Keratinocyte (primary cell): ENCODE measurements around the gene C7. TPM values are rescaled to one million over a fixed set of nuclear protein-coding genes. Genes with fewer than 3 reads are reported as not detected.

Experiments used
- DNase-seq: peaks from one replicate; pipeline ENCODE4 v3.0.0-alpha.2; 2011; ENCODE audit warnings: low read depth, missing footprints, low spot score
- FAIRE-seq: peaks from 2 replicates; lab custom pipeline; 2011; peaks lifted over from hg19 to GRCh38; lab: Jason Lieb, UNC
- H2AFZ ChIP-seq: 2 replicates; pipeline ENCODE4 v1.6.0; 2012; ENCODE audit warnings: low read length, control low read depth, inconsistent platforms; ENCODE audit not compliant: control insufficient read depth
- H3K27ac ChIP-seq: 2 replicates; pipeline ENCODE4 v1.5.1; 2011; ENCODE audit warnings: low read length; ENCODE audit not compliant: control insufficient read depth, insufficient read depth
- H3K27me3 ChIP-seq: 3 replicates; pipeline ENCODE4 v1.6.0; 2011; ENCODE audit warnings: low read length; ENCODE audit not compliant: control insufficient read depth, insufficient read depth; ENCODE audit errors: extremely low read depth
- H3K36me3 ChIP-seq, 2 experiments: 2 replicates in 1 of 2; 3 replicates in 1 of 2; pipeline ENCODE4 v1.5.1; 2011; ENCODE audit warnings: low read length in 2 of 2, mild to moderate bottlenecking in 1 of 2; ENCODE audit not compliant: control insufficient read depth in 2 of 2, insufficient read depth in 2 of 2; ENCODE audit errors: extremely low read depth in 1 of 2
- H3K4me1 ChIP-seq: 3 replicates; pipeline ENCODE4 v1.5.1; 2011; ENCODE audit warnings: low read length; ENCODE audit not compliant: control insufficient read depth, insufficient read depth; ENCODE audit errors: extremely low read depth
- H3K4me2 ChIP-seq: 3 replicates; pipeline ENCODE4 v1.6.0; 2011; ENCODE audit warnings: low read depth, low read length; ENCODE audit not compliant: control insufficient read depth, insufficient read depth; ENCODE audit errors: extremely low read depth
- H3K4me3 ChIP-seq, 3 experiments: fragments of 200-600 bp in 1 of 3; sonication (generic) in 1 of 3; 2 replicates in 2 of 3; 3 replicates in 1 of 3; pipeline ENCODE4 v1.5.1; 2011 to 2016; ENCODE audit warnings: low read length in 3 of 3, mild to moderate bottlenecking in 3 of 3, control low read depth in 2 of 3, inconsistent platforms in 1 of 3, low read depth in 1 of 3, mixed read lengths in 1 of 3, mixed run types in 1 of 3, moderate library complexity in 1 of 3; ENCODE audit not compliant: control insufficient read depth in 2 of 3, insufficient read depth in 2 of 3; ENCODE audit errors: extremely low read depth in 1 of 3
- H3K79me2 ChIP-seq: 2 replicates; pipeline ENCODE4 v1.6.0; 2012; ENCODE audit warnings: low read length; ENCODE audit not compliant: control insufficient read depth, insufficient read depth
- H3K9ac ChIP-seq: 3 replicates; pipeline ENCODE4 v1.6.0; 2011; ENCODE audit warnings: low read length; ENCODE audit not compliant: control insufficient read depth, insufficient read depth; ENCODE audit errors: extremely low read depth
- H3K9me1 ChIP-seq: 3 replicates; pipeline ENCODE4 v1.6.0; 2011; ENCODE audit warnings: low read length; ENCODE audit not compliant: control insufficient read depth, insufficient read depth; ENCODE audit errors: extremely low read depth
- H3K9me3 ChIP-seq: 2 replicates; pipeline ENCODE4 v1.5.1; 2012; ENCODE audit warnings: low read depth, low read length; ENCODE audit not compliant: control insufficient read depth
- H4K20me1 ChIP-seq: 3 replicates; pipeline ENCODE4 v1.6.0; 2011; ENCODE audit warnings: low read length; ENCODE audit not compliant: control insufficient read depth, insufficient read depth; ENCODE audit errors: extremely low read depth
- CTCF ChIP-seq, 3 experiments: IDR thresholded peaks in 1 of 3; conservative IDR thresholded peaks in 1 of 3; optimal IDR thresholded peaks in 1 of 3; 2 replicates in 2 of 3; 3 replicates in 1 of 3; pipeline versions ENCODE3 to v1.5.1; 2011; ENCODE audit warnings: low read length in 3 of 3, mild to moderate bottlenecking in 3 of 3, moderate library complexity in 2 of 3, control low read depth in 1 of 3, inconsistent platforms in 1 of 3; ENCODE audit not compliant: insufficient read depth in 2 of 3; ENCODE audit errors: extremely low read depth in 1 of 3
- EZH2 ChIP-seq: IDR thresholded peaks from one replicate; pipeline ENCODE4 v1.6.1; 2012; ENCODE audit warnings: inconsistent platforms, mild to moderate bottlenecking, low read length, moderate library complexity
- dilution Hi-C: fragments of 300-500 bp; cut with MboI; formaldehyde crosslinking; loops from one replicate; pipeline ENCODE4 v1.7.0; 2020; ENCODE audit warnings: low sequenced_read_pairs; ENCODE audit not compliant: extremely low pct_ligation_motif_present
- polyA plus RNA-seq, 5 experiments: library from polyadenylated mRNA; depleted of rRNA in 3 of 5; stranded (reverse) in 3 of 5; stranded (forward) in 1 of 5; unstranded in 1 of 5; fragments of >200 nt; gene quantifications; 1 replicate in 1 of 5; 2 replicates in 3 of 5; 3 replicates in 1 of 5; pipeline versions ENCODE4 v1.2.1 to v1.2.3, GENCODE V29; 2011 to 2012; ENCODE audit warnings: missing spikeins in 2 of 5, low read depth in 1 of 5, low replicate concordance in 1 of 5

The C7 gene
- polyA plus RNA-seq, 1 donor (not counting 4 experiments of a cell fraction or from before 2014, with no cell fraction given): not detected

- FAIRE-seq: no peak
- dilution Hi-C loops: no loop called here
- H3K9me3 ChIP-seq: no peaks in the 10 kb centered on the region
Measured at GRCh38 chr5:41004931-41005330, 95.6 kb downstream of the C7 start.

GRCh38 chr5:41009232-41009631, 99.9 kb downstream of the C7 start:
- no peaks in the 10 kb centered on the region for H4K20me1 ChIP-seq
- H3K36me3 ChIP-seq: no peaks in the 10 kb centered on the region
- DNase-seq (no peak), FAIRE-seq (no peak)
- no peaks in the 10 kb centered on the region for H3K27me3 ChIP-seq
- H3K9ac ChIP-seq: no peak overlapping the region
- dilution Hi-C loops: no loop called here
- H3K9me3 ChIP-seq: no peaks in the 10 kb centered on the region
- H3K4me3 ChIP-seq: no peak overlapping the region
- H3K4me1 ChIP-seq: no peaks in the 10 kb centered on the region
- no peaks in the 10 kb centered on the region for H3K9me1 ChIP-seq
- H3K4me2 ChIP-seq: no peak overlapping the region
- H3K79me2 ChIP-seq: no peaks in the 10 kb centered on the region
- H2AFZ ChIP-seq: no peak overlapping the region
- no peak overlapping the region for H3K27ac ChIP-seq
- TF ChIP-seq EZH2 (no peak), CTCF (optimal IDR thresholded peaks at IDR 0.05 in 1 of 3, IDR thresholded peaks at IDR 0.05 in 1 of 3, conservative IDR thresholded peaks at IDR 0.05 in 1 of 3; ENCODE audit: extremely low read depth in 1 of 3, insufficient read depth in 2 of 3, low read length in 3 of 3) (no peak)

More at GRCh38 chr5:41004931-41005330, 95.6 kb downstream of the C7 start:
- Histone ChIP-seq H3K36me3 (no peaks in the 10 kb centered on the region), H2AFZ (no peak overlapping the region), H3K9ac (no peak overlapping the region), H3K9me1 (no peaks in the 10 kb centered on the region), H3K79me2 (no peaks in the 10 kb centered on the region), H3K4me3 (no peak overlapping the region), H3K4me2 (no peak overlapping the region), H3K27ac (no peak overlapping the region), H3K4me1 (no peaks in the 10 kb centered on the region), H4K20me1 (no peaks in the 10 kb centered on the region), H3K27me3 (no peaks in the 10 kb centered on the region)
- DNase-seq: no peak
- no peak for TF ChIP-seq EZH2
- TF ChIP-seq CTCF (optimal IDR thresholded peaks at IDR 0.05 in 1 of 3, IDR thresholded peaks at IDR 0.05 in 1 of 3, conservative IDR thresholded peaks at IDR 0.05 in 1 of 3; ENCODE audit: extremely low read depth in 1 of 3, insufficient read depth in 2 of 3, low read length in 3 of 3): no peak
